ENCODE data around the gene HMGXB4. TPM values are rescaled to one million over a fixed set of nuclear protein-coding genes. Genes with fewer than 3 reads are reported as not detected.

HMGXB4 gene
- total and polyA plus RNA-seq, 8 donors, result 19.2 to 34.6 (median 31.5) TPM

GRCh38 chr22:35219012-35219411, 38.3 kb upstream of the HMGXB4 start:
- Histone ChIP-seq H3K4me1 (no peaks in the 10 kb centered on the region), H3K36me3 (no peaks in the 10 kb centered on the region), H3K4me3 (no peak overlapping the region), H3K9me3 (no peaks in the 10 kb centered on the region), H3K27me3 (peaks cover 0 to 5% of the 10 kb centered on the region in 2 donors), H3K27ac (no peak overlapping the region)
- DNase-seq, result no peak
- intact Hi-C loops (cut with DNase I), result no loop called here
- no peak for TF ChIP-seq CTCF (IDR thresholded peaks at IDR 0.05)
- no peak for ATAC-seq

- Histone ChIP-seq H3K27me3 (peaks cover 0 to 16% of the 10 kb centered on the region in 2 donors), H3K36me3 (no peaks in the 10 kb centered on the region), H3K9me3 (no peaks in the 10 kb centered on the region), H3K4me3 (no peak overlapping the region), H3K4me1 (no peaks in the 10 kb centered on the region), H3K27ac (no peak overlapping the region)
- ATAC-seq (no peak), DNase-seq (no peak)
- intact Hi-C loops (cut with DNase I), result no loop called here
- no peak for TF ChIP-seq CTCF (IDR thresholded peaks at IDR 0.05)
These were observed 37.1 kb upstream of the HMGXB4 start for GRCh38 chr22:35220221-35220620.

GRCh38 chr22:35225010-35225409, 32.3 kb upstream of the HMGXB4 start:
- ATAC-seq (no peak), DNase-seq (no peak)
- Histone ChIP-seq H3K27ac (no peak overlapping the region), H3K4me1 (no peaks in the 10 kb centered on the region), H3K27me3 (peaks cover 6 to 30% of the 10 kb centered on the region in 2 donors), H3K9me3 (no peaks in the 10 kb centered on the region), H3K4me3 (no peak overlapping the region), H3K36me3 (no peaks in the 10 kb centered on the region)
- intact Hi-C loops (cut with DNase I), result no loop called here
- TF ChIP-seq CTCF (IDR thresholded peaks at IDR 0.05), result no peak

GRCh38 chr22:35226958-35227647, 30.2 kb upstream of the HMGXB4 start:
- Histone ChIP-seq H3K4me3 (no peak overlapping the region), H3K4me1 (peaks cover 0 to 2% of the 10 kb centered on the region in 2 donors), H3K27ac (no peak overlapping the region), H3K9me3 (no peaks in the 10 kb centered on the region), H3K36me3 (no peaks in the 10 kb centered on the region), H3K27me3 (peaks cover 6 to 35% of the 10 kb centered on the region in 2 donors)
- ATAC-seq, result no peak
- TF ChIP-seq CTCF (IDR thresholded peaks at IDR 0.05), result no peak
- intact Hi-C loops (cut with DNase I), result no loop called here
- no peak for DNase-seq

- no peak for ATAC-seq
These were observed 27.4 kb upstream of the HMGXB4 start for GRCh38 chr22:35229865-35230264.

More at GRCh38 chr22:35229865-35230264, 27.4 kb upstream of the HMGXB4 start:
- Histone ChIP-seq H3K27me3 (peaks cover 6 to 21% of the 10 kb centered on the region in 2 donors), H3K4me3 (no peak overlapping the region), H3K27ac (no peak overlapping the region), H3K9me3 (no peaks in the 10 kb centered on the region), H3K36me3 (no peaks in the 10 kb centered on the region), H3K4me1 (peaks cover 0 to 2% of the 10 kb centered on the region in 2 donors)
- intact Hi-C loops (cut with DNase I), result no loop called here
- DNase-seq, result no peak
- no peak for TF ChIP-seq CTCF (IDR thresholded peaks at IDR 0.05)
